ENCODE results near the gene OLIG2. TPM values are rescaled to one million over a fixed set of nuclear protein-coding genes. Genes with fewer than 3 reads are reported as not detected.

Gene OLIG2
- total and polyA plus RNA-seq, 2 of the 13 experiments (the other 11 are each of a cell fraction or from before 2014, with no cell fraction given) = not detected

DNA sequence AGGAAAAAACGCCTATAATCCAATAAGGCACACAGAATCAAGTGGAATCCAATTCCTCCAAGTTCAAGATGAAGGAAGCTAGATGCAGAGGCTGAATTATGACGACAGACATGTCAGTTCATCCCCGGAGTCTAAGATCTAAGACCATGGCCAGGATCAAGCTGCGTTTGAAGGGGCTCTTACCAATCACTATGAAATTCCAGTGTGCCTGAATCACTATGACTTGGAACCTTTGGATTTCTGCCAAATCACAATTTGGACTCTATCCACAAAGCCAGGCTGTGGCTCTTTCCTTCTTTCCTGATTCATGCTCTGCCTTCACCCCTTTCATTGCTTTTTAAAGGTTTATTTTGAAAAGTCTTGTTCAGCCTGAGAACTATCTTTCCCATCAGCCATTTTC, 17.1 kb downstream of the OLIG2 start (continued):
- TF ChIP-seq CREB3 (CRISPR knock-in tag; IDR thresholded peaks at IDR 0.05) (no peak), RXRB (CRISPR knock-in tag; IDR thresholded peaks at IDR 0.05; ENCODE audit: borderline replicate concordance) (no peak), ZNF274 (CRISPR knock-in tag; IDR thresholded peaks at IDR 0.05) (no peak), SMAD3 (CRISPR knock-in tag; IDR thresholded peaks at IDR 0.05) (no peak), ATF1 (CRISPR knock-in tag; IDR thresholded peaks at IDR 0.05) (no peak), FOXJ3 (CRISPR knock-in tag; IDR thresholded peaks at IDR 0.05; ENCODE audit: borderline replicate concordance) (no peak), CEBPG (CRISPR knock-in tag; IDR thresholded peaks at IDR 0.05) (no peak), MYPOP (CRISPR knock-in tag; IDR thresholded peaks at IDR 0.05) (no peak)

GRCh38 chr21:33046455-33046854, 20.7 kb downstream of the OLIG2 start:
- intact Hi-C loops (cut with micrococcal nuclease; ENCODE audit: unreplicated experiment) (no loop called here), in situ Hi-C loops (cut with HindIII; ENCODE audit: extremely low pct_ligation_motif_present, low pct_unique_long_range_greater_than_20kb) (no loop called here)
- no peak overlapping the region for H3K4me2 ChIP-seq (ENCODE audit: low read depth, low read length)
- no peak overlapping the region for H3K9ac ChIP-seq (ENCODE audit: insufficient read depth, low read depth, low read length)
- ChIA-PET POLR2A (no interaction called here), CTCF (ENCODE audit: low intra/inter-chr PET ratio, low total read pairs) (no interaction called here)
- DNase-seq (ENCODE audit: low spot score) (no peak), ATAC-seq (no peak), FAIRE-seq (no peak)
- H3K79me2 ChIP-seq (ENCODE audit: insufficient read depth, low read length) = no peaks in the 10 kb centered on the region
- 15% methylated on average over 8 of the region's 8 CpGs for WGBS (ENCODE audit: low lambda C conversion rate)
- peaks cover 0 to 27% of the 10 kb centered on the region in 2 experiments; a peak in 4 of 5 replicates for H3K27me3 ChIP-seq (ENCODE audit: control insufficient read depth in 1 of 2, insufficient read depth in 2 of 2, low read length in 2 of 2)
- H3K27ac ChIP-seq (ENCODE audit: extremely low read length, insufficient read depth, low read length) = no peak overlapping the region
- no TSS peak for BruUV-seq (replicated peaks)
- H3K9me3 ChIP-seq (ENCODE audit: low read length) = no peaks in the 10 kb centered on the region
- TF ChIP-seq, protein P1, sequence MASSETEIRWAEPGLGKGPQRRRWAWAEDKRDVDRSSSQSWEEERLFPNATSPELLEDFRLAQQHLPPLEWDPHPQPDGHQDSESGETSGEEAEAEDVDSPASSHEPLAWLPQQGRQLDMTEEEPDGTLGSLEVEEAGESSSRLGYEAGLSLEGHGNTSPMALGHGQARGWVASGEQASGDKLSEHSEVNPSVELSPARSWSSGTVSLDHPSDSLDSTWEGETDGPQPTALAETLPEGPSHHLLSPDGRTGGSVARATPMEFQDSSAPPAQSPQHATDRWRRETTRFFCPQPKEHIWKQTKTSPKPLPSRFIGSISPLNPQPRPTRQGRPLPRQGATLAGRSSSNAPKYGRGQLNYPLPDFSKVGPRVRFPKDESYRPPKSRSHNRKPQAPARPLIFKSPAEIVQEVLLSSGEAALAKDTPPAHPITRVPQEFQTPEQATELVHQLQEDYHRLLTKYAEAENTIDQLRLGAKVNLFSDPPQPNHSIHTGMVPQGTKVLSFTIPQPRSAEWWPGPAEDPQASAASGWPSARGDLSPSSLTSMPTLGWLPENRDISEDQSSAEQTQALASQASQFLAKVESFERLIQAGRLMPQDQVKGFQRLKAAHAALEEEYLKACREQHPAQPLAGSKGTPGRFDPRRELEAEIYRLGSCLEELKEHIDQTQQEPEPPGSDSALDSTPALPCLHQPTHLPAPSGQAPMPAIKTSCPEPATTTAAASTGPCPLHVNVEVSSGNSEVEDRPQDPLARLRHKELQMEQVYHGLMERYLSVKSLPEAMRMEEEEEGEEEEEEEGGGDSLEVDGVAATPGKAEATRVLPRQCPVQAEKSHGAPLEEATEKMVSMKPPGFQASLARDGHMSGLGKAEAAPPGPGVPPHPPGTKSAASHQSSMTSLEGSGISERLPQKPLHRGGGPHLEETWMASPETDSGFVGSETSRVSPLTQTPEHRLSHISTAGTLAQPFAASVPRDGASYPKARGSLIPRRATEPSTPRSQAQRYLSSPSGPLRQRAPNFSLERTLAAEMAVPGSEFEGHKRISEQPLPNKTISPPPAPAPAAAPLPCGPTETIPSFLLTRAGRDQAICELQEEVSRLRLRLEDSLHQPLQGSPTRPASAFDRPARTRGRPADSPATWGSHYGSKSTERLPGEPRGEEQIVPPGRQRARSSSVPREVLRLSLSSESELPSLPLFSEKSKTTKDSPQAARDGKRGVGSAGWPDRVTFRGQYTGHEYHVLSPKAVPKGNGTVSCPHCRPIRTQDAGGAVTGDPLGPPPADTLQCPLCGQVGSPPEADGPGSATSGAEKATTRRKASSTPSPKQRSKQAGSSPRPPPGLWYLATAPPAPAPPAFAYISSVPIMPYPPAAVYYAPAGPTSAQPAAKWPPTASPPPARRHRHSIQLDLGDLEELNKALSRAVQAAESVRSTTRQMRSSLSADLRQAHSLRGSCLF (CRISPR knock-in tag; IDR thresholded peaks at IDR 0.05; ENCODE audit: borderline replicate concordance) = no peak
- no peaks in the 10 kb centered on the region for H3K4me1 ChIP-seq (ENCODE audit: insufficient read depth, low read length)
- no peak overlapping the region for H2AFZ ChIP-seq (ENCODE audit: low read length)
- no peak overlapping the region for H3K4me3 ChIP-seq (replicated peaks in 1 of 3; ENCODE audit: insufficient read depth in 1 of 3, low read depth in 2 of 3, low read length in 3 of 3)
- H4K20me1 ChIP-seq (ENCODE audit: insufficient read depth, low read length) = no peaks in the 10 kb centered on the region
- no peaks in the 10 kb centered on the region for H3K36me3 ChIP-seq (replicated peaks in 1 of 2; ENCODE audit: control insufficient read depth in 1 of 2, insufficient read depth in 2 of 2, low read length in 2 of 2)

Data from HepG2 (cell line).